Measurements from ENCODE around the gene IL25. TPM values are rescaled to one million over a fixed set of nuclear protein-coding genes. Genes with fewer than 3 reads are reported as not detected.

The IL25 gene
- total and polyA plus RNA-seq, 2 of the 8 experiments (the other 6 are each of a cell fraction or from before 2014, with no cell fraction given): not detected

DNA sequence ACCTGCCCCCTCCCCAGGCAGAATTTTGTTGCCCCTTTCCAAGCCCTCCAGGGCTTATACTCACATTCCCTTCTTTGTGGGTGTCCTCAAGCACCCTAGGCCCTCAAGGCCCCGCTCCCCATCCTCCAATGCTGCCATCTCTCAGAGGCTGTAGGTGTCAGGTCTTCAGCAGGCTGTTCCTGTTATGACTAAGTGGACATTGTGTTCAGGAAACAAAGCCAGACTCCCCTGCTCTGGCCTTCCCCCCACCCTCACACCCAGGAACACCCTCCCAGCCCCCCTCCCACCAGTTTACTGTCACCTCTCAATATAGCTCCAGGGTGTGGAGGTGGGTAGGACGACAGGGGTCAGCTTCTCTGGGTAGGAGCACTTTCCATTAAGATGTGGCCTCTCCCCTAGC is 36.9 kb downstream of the IL25 start:
- no peak overlapping the region for H3K4me3 ChIP-seq (ENCODE audit: extremely low read depth in 1 of 4, insufficient read depth in 2 of 4, low read depth in 3 of 4, low read length in 4 of 4)
- no peaks in the 10 kb centered on the region for H3K36me3 ChIP-seq (ENCODE audit: control insufficient read depth in 2 of 4, insufficient read depth in 4 of 4, low read length in 3 of 4)
- no peak overlapping the region for H3K56ac ChIP-seq (replicated peaks; ENCODE audit: insufficient read length, low read depth, low read length)
- no peak overlapping the region for H2AK5ac ChIP-seq (ENCODE audit: low read depth, low read length)
- H3K79me2 ChIP-seq (ENCODE audit: control insufficient read depth in 1 of 2, insufficient read depth in 2 of 2, low read length in 2 of 2): no peaks in the 10 kb centered on the region
- no peaks in the 10 kb centered on the region for H3K9me3 ChIP-seq (ENCODE audit: insufficient read depth in 2 of 2, low read depth in 1 of 2, low read length in 1 of 2)
- no peaks in the 10 kb centered on the region; a peak in 1 of 7 replicates for H3K4me1 ChIP-seq (replicated peaks in 1 of 4; ENCODE audit: control insufficient read depth in 3 of 4, insufficient read depth in 4 of 4, low read length in 3 of 4)
- H3K23ac ChIP-seq (ENCODE audit: insufficient read length): no peak overlapping the region
- H2BK15ac ChIP-seq (ENCODE audit: low read length): no peak overlapping the region
- no peak overlapping the region for H3K14ac ChIP-seq (ENCODE audit: insufficient read length)
- no peak overlapping the region for H2BK120ac ChIP-seq (replicated peaks; ENCODE audit: low read depth, low read length)
- H4K91ac ChIP-seq (replicated peaks; ENCODE audit: insufficient read length, low read length): no peak overlapping the region
- no peak overlapping the region for H4K8ac ChIP-seq (ENCODE audit: extremely low read depth, insufficient read depth, low read length)
- FAIRE-seq: no peak
- no peaks in the 10 kb centered on the region for H3K79me1 ChIP-seq (ENCODE audit: low read depth, low read length)
- no peaks in the 10 kb centered on the region; a peak in 3 of 7 replicates for H3K27me3 ChIP-seq (replicated peaks in 1 of 4; ENCODE audit: control insufficient read depth in 3 of 4, extremely low read depth in 1 of 4, insufficient read depth in 3 of 4, low read length in 3 of 4)
- no peak overlapping the region for H3K4ac ChIP-seq (replicated peaks; ENCODE audit: insufficient read length, low read depth, low read length)
- no peaks in the 10 kb centered on the region for H3K23me2 ChIP-seq (ENCODE audit: low read depth, low read length)
- no peak overlapping the region for H2BK20ac ChIP-seq (ENCODE audit: low read length)
- POLR2A ChIA-PET (ENCODE audit: partially characterized antibody): interaction anchor here (1.4 to 1.5 kb wide), 2 partner anchors 15 to 83 kb away, joined by 4 read pairs; no protein-coding TSS in a partner anchor
- no peak overlapping the region for H3K4me2 ChIP-seq (ENCODE audit: insufficient read depth in 1 of 2, low read depth in 2 of 2, low read length in 2 of 2)
- H4K20me1 ChIP-seq (replicated peaks in 1 of 2; ENCODE audit: control insufficient read depth in 1 of 2, insufficient read depth in 2 of 2, low read length in 2 of 2): no peaks in the 10 kb centered on the region
- no peak for DNase-seq (ENCODE audit: low read depth in 1 of 2, low spot score in 2 of 2)
- no peak overlapping the region for H4K5ac ChIP-seq (ENCODE audit: insufficient read length, low read depth, low read length)
- no peak overlapping the region for H3K18ac ChIP-seq (ENCODE audit: extremely low read depth, low read length)
- 85% methylated on average over 2 of the region's 2 CpGs; no CpG with 5 or more reads in 1 of the 2 experiments for WGBS, 2 experiments (ENCODE audit: extremely low coverage in 1 of 2, insufficient coverage in 1 of 2, insufficient read length in 1 of 2, insufficient replicate concordance in 2 of 2, low coverage in 1 of 2, low lambda C conversion rate in 2 of 2, missing lambda C conversion rate in 1 of 2)
- CTCF ChIA-PET (ENCODE audit: partially characterized antibody): interaction anchor here (1.0 to 2.4 kb wide), 4 partner anchors 11 to 29 kb away, joined by 3 to 6 read pairs (median 5); no protein-coding TSS in a partner anchor
- no peak overlapping the region for H2AFZ ChIP-seq (ENCODE audit: low read length)
- H2BK12ac ChIP-seq (ENCODE audit: low read depth, low read length): no peak overlapping the region
- no peak overlapping the region for H3K27ac ChIP-seq (ENCODE audit: low read depth, low read length)
- H2BK5ac ChIP-seq (ENCODE audit: low read depth, low read length): no peak overlapping the region
- H3K9ac ChIP-seq (replicated peaks in 1 of 4; ENCODE audit: extremely low read depth in 1 of 4, low read depth in 3 of 4, low read length in 3 of 4): no peak overlapping the region
- no peak for TF ChIP-seq SIX5 (IDR thresholded peaks at IDR 0.05; ENCODE audit: low read depth, low read length)
- no peak for TF ChIP-seq SRF (IDR thresholded peaks at IDR 0.05; ENCODE audit: low read depth, low read length)
- no peak for TF ChIP-seq TEAD4 (IDR thresholded peaks at IDR 0.05; ENCODE audit: low read depth, low read length)
- TF ChIP-seq TAF7 (optimal IDR thresholded peaks at IDR 0.05; ENCODE audit: borderline replicate concordance, low read depth, low read length): no peak
- TF ChIP-seq, protein P1, sequence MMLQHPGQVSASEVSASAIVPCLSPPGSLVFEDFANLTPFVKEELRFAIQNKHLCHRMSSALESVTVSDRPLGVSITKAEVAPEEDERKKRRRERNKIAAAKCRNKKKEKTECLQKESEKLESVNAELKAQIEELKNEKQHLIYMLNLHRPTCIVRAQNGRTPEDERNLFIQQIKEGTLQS (IDR thresholded peaks at IDR 0.05; ENCODE audit: insufficient read depth, low read depth, low read length): no peak
- no peak for TF ChIP-seq SUZ12 (IDR thresholded peaks at IDR 0.05; ENCODE audit: low read length)
- TF ChIP-seq GABPA (IDR thresholded peaks at IDR 0.05; ENCODE audit: borderline replicate concordance, insufficient read depth, low read length): no peak
- TF ChIP-seq KDM1A (IDR thresholded peaks at IDR 0.05; ENCODE audit: borderline replicate concordance, low read length): no peak
- TF ChIP-seq GTF2F1 (IDR thresholded peaks at IDR 0.05; ENCODE audit: borderline replicate concordance, low read depth, low read length): no peak
- no peak for TF ChIP-seq SP2 (IDR thresholded peaks at IDR 0.05; ENCODE audit: low read length)
- TF ChIP-seq, protein P2, sequence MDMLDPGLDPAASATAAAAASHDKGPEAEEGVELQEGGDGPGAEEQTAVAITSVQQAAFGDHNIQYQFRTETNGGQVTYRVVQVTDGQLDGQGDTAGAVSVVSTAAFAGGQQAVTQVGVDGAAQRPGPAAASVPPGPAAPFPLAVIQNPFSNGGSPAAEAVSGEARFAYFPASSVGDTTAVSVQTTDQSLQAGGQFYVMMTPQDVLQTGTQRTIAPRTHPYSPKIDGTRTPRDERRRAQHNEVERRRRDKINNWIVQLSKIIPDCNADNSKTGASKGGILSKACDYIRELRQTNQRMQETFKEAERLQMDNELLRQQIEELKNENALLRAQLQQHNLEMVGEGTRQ (IDR thresholded peaks at IDR 0.05; ENCODE audit: low read length): no peak
- no peak for TF ChIP-seq CHD1 (IDR thresholded peaks at IDR 0.05; ENCODE audit: low read depth, low read length)

Measured in H1 (cell line).